SK-N-SH (cell line): ENCODE measurements around the gene FCER1G. TPM values are rescaled to one million over a fixed set of nuclear protein-coding genes. Genes with fewer than 3 reads are reported as not detected.

Experiments
- CTCF ChIA-PET: fragments of 300-600, 350-600 bp; formaldehyde crosslinking; extraction: SDS; loops from one replicate; lab custom pipeline; 2021; lab: Yijun Ruan, JAX
- POLR2A ChIA-PET: fragments of 350-600 bp; sonication (Branson Sonifier 250); formaldehyde crosslinking; extraction: SDS; loops from one replicate; lab custom pipeline; 2020; ENCODE audit warnings: antibody characterized with exemption, inconsistent platforms; lab: Yijun Ruan, JAX
- DNase-seq: peaks from one replicate; pipeline ENCODE4 v3.0.0; 2012
- H2AFZ ChIP-seq: fragments of 200-600 bp; sonication (generic); 2 replicates; pipeline ENCODE4 v1.8.1; 2016; ENCODE audit warnings: antibody characterized with exemption, mild to moderate bottlenecking, low read depth
- H3F3A ChIP-seq: fragments of 200-600 bp; sonication (generic); replicated peaks from 2 replicates; pipeline ENCODE3; 2016; ENCODE audit warnings: antibody characterized with exemption, mild to moderate bottlenecking; ENCODE audit not compliant: insufficient read depth
- H3K27ac ChIP-seq, 2 experiments: fragments of 200-500 bp in 1 of 2; fragments of 200-600 bp in 1 of 2; sonication (Bioruptor generic) in 1 of 2; sonication (generic), shearing (Covaris generic) in 1 of 2; 2 replicates each; pipeline versions ENCODE4 v1.5.1 to v1.6.1; 2014 to 2016; ENCODE audit warnings: low read depth in 2 of 2, inconsistent platforms in 1 of 2, low read length in 1 of 2, mild to moderate bottlenecking in 1 of 2, mixed read lengths in 1 of 2
- H3K27me3 ChIP-seq: fragments of 200-600 bp; sonication (generic), shearing (Covaris generic); 2 replicates; pipeline ENCODE4 v1.6.1; 2016; ENCODE audit warnings: mixed run types; ENCODE audit not compliant: insufficient read depth
- H3K36me3 ChIP-seq, 2 experiments: fragments of 200-500 bp in 1 of 2; fragments of 200-600 bp in 1 of 2; sonication (Bioruptor generic) in 1 of 2; sonication (generic) in 1 of 2; replicated peaks in 1 of 2; 2 replicates each; pipeline versions ENCODE3 to v1.5.1; 2014 to 2016; ENCODE audit warnings: low read length in 1 of 2, mild to moderate bottlenecking in 1 of 2; ENCODE audit not compliant: insufficient read depth in 2 of 2, control insufficient read depth in 1 of 2
- H3K4me1 ChIP-seq, 2 experiments: fragments of 200-500 bp in 1 of 2; fragments of 200-600 bp in 1 of 2; sonication (Bioruptor generic) in 1 of 2; sonication (generic), shearing (Covaris generic) in 1 of 2; 2 replicates each; pipeline versions ENCODE4 v1.5.1 to v1.6.1; 2014 to 2016; ENCODE audit warnings: low read depth in 1 of 2, low read length in 1 of 2, mixed run types in 1 of 2; ENCODE audit not compliant: insufficient read depth in 2 of 2, control insufficient read depth in 1 of 2
- H3K4me2 ChIP-seq: fragments of 200-600 bp; sonication (generic), shearing (Covaris generic); 2 replicates; pipeline ENCODE4 v1.6.1; 2017; ENCODE audit warnings: mixed run types
- H3K4me3 ChIP-seq, 2 experiments: fragments of 200-500 bp in 1 of 2; fragments of 200-600 bp in 1 of 2; sonication (Bioruptor generic) in 1 of 2; sonication (generic), shearing (Covaris generic) in 1 of 2; 2 replicates each; pipeline versions ENCODE4 v1.5.1 to v1.8.1; 2014 to 2016; ENCODE audit warnings: low read depth in 2 of 2, inconsistent platforms in 1 of 2, low read length in 1 of 2, mild to moderate bottlenecking in 1 of 2, mixed read lengths in 1 of 2, moderate library complexity in 1 of 2
- H3K79me2 ChIP-seq: fragments of 200-600 bp; sonication (generic); 2 replicates; pipeline ENCODE4 v1.8.1; 2017; ENCODE audit warnings: mild to moderate bottlenecking; ENCODE audit not compliant: insufficient read depth
- H3K9ac ChIP-seq: fragments of 200-600 bp; sonication (generic); 2 replicates; pipeline ENCODE4 v1.6.1; 2017; ENCODE audit warnings: mixed run types
- H3K9me2 ChIP-seq: fragments of 200-600 bp; sonication (generic); 2 replicates; pipeline ENCODE4 v1.6.1; 2017; ENCODE audit warnings: mixed run types
- H3K9me3 ChIP-seq: fragments of 200-600 bp; sonication (generic); 2 replicates; pipeline ENCODE4 v1.6.1; 2017; ENCODE audit warnings: mixed run types, mild to moderate bottlenecking, moderate library complexity
- H4K20me1 ChIP-seq: fragments of 200-600 bp; sonication (generic); 2 replicates; pipeline ENCODE4 v1.6.1; 2017; ENCODE audit warnings: mild to moderate bottlenecking, mixed run types; ENCODE audit not compliant: insufficient read depth
- CHD2 ChIP-seq: fragments of 150-350 bp; IDR thresholded peaks from 2 replicates; pipeline ENCODE4 v1.6.1; 2018; ENCODE audit warnings: low read length; ENCODE audit not compliant: partially characterized antibody
- CTCF ChIP-seq: fragments of 200-600 bp; sonication (generic); IDR thresholded peaks from 2 replicates; pipeline ENCODE4 v1.6.1; 2017; ENCODE audit warnings: antibody characterized with exemption, mild to moderate bottlenecking, moderate library complexity
- EP300 ChIP-seq, 2 experiments: IDR thresholded peaks; 2 replicates each; pipeline versions ENCODE4 v1.4.0 to v1.6.1; 2012; ENCODE audit warnings: borderline replicate concordance in 1 of 2, low read depth in 1 of 2, low read length in 1 of 2
- EZH2phosphoT487 ChIP-seq: fragments of 200-600 bp; sonication (generic); IDR thresholded peaks from 2 replicates; pipeline ENCODE4 v1.6.1; 2017; ENCODE audit warnings: low read depth, mixed run types, mild to moderate bottlenecking, antibody characterized with exemption, moderate library complexity, borderline replicate concordance
- GABPA ChIP-seq: IDR thresholded peaks from 2 replicates; pipeline ENCODE4 v1.4.0; 2012; ENCODE audit warnings: low read depth, mild to moderate bottlenecking
- IRF3 ChIP-seq: fragments of 150-350 bp; IDR thresholded peaks from 2 replicates; pipeline ENCODE4 v1.6.1; 2016; ENCODE audit warnings: mild to moderate bottlenecking, low read depth, low read length
- JUND ChIP-seq: IDR thresholded peaks from 2 replicates; pipeline ENCODE4 v1.4.0; 2012
- MAX ChIP-seq: IDR thresholded peaks from 2 replicates; pipeline ENCODE4 v1.4.0; 2012; ENCODE audit warnings: low read depth
- PBX3 ChIP-seq: IDR thresholded peaks from 2 replicates; pipeline ENCODE4; 2012
- POLR2AphosphoS5 ChIP-seq: IDR thresholded peaks from 2 replicates; pipeline ENCODE4 v1.6.1; 2012; ENCODE audit warnings: low read depth, low read length
- RCOR1 ChIP-seq: fragments of 150-350 bp; IDR thresholded peaks from 2 replicates; pipeline ENCODE4 v1.6.1; 2017; ENCODE audit warnings: antibody characterized with exemption, low read length
- TAF1 ChIP-seq: IDR thresholded peaks from 2 replicates; pipeline ENCODE4 v1.6.1; 2012; ENCODE audit warnings: low read depth, mild to moderate bottlenecking, low read length, moderate library complexity, borderline replicate concordance
- TEAD4 ChIP-seq: IDR thresholded peaks from 2 replicates; pipeline ENCODE4 v1.4.0; 2012; ENCODE audit warnings: mild to moderate bottlenecking, borderline replicate concordance; ENCODE audit not compliant: insufficient read depth
- USF2 ChIP-seq: fragments of 150-350 bp; IDR thresholded peaks from 2 replicates; pipeline ENCODE4 v1.6.1; 2017; ENCODE audit warnings: antibody characterized with exemption, low read length, low read depth, borderline replicate concordance
- YY1 ChIP-seq: IDR thresholded peaks from 2 replicates; pipeline ENCODE4 v1.4.0; 2012; ENCODE audit warnings: low read depth, mild to moderate bottlenecking
- WGBS: methylation state at CpG from one replicate; pipeline ENCODE4 v1.1.6; 2017; ENCODE audit warnings: low lambda C conversion rate; 5-methylcytosine and 5-hydroxymethylcytosine counted together
- polyA plus RNA-seq, 3 experiments: library from polyadenylated mRNA; depleted of rRNA; stranded (reverse); fragments of >200 nt; gene quantifications; 2 replicates each; pipeline ENCODE4 v1.2.3, GENCODE V29; 2012

FCER1G gene
- polyA plus RNA-seq, 1 of the 3 experiments (the other 2 are of a cell fraction): 0.61 TPM

- no peaks in the 10 kb centered on the region for H3K9me2 ChIP-seq
- no peak for DNase-seq
- no peaks in the 10 kb centered on the region for H3K79me2 ChIP-seq
- peaks cover 16 to 19% of the 10 kb centered on the region in 2 experiments for H3K36me3 ChIP-seq
- ChIA-PET CTCF (interaction anchor here (1.2 to 6.0 kb wide), 4 partner anchors 8 to 164 kb away, joined by 3 to 40 read pairs (median 18); partner anchors contain the start of genes NDUFS2 and TOMM40L), POLR2A (no interaction called here)
- 81% methylated on average over 6 of the region's 6 CpGs for WGBS
- H3F3A ChIP-seq: no peaks in the 10 kb centered on the region
- no peaks in the 10 kb centered on the region for H3K27me3 ChIP-seq
- TF ChIP-seq RCOR1 (no peak), USF2 (no peak)
- H3K9ac ChIP-seq: no peak overlapping the region
- no peaks in the 10 kb centered on the region; a peak in 1 of 4 replicates for H3K4me1 ChIP-seq
- H3K9me3 ChIP-seq: no peaks in the 10 kb centered on the region
- no peak overlapping the region for H3K4me2 ChIP-seq
- H3K4me3 ChIP-seq: no peak overlapping the region
- H3K27ac ChIP-seq: no peak overlapping the region; a peak in 1 of 4 replicates
- no peak overlapping the region for H2AFZ ChIP-seq
- H4K20me1 ChIP-seq: no peaks in the 10 kb centered on the region
These were observed 2.7 kb downstream of the FCER1G start for GRCh38 chr1:161217831-161218230.

GRCh38 chr1:161218301-161219077 is 3.4 kb downstream of the FCER1G start:
- POLR2A ChIA-PET: no interaction called here
- H3K27me3 ChIP-seq: no peaks in the 10 kb centered on the region
- H3K9ac ChIP-seq: no peak overlapping the region
- no peak overlapping the region for H3K27ac ChIP-seq
- H3K9me2 ChIP-seq: no peaks in the 10 kb centered on the region
- H2AFZ ChIP-seq: no peak overlapping the region
- TF ChIP-seq CHD2 (no peak), CTCF (no peak), USF2 (no peak), TAF1 (no peak), YY1 (no peak), TEAD4 (no peak), PBX3 (no peak), POLR2AphosphoS5 (no peak), JUND (no peak), IRF3 (no peak), EP300 (IDR thresholded peaks at IDR 0.05; ENCODE audit: borderline replicate concordance in 1 of 2, low read depth in 1 of 2, low read length in 1 of 2) (no peak), MAX (no peak), EZH2phosphoT487 (no peak), GABPA (no peak)
- no peaks in the 10 kb centered on the region for H3F3A ChIP-seq
- no peak overlapping the region for H3K4me3 ChIP-seq
- H3K4me2 ChIP-seq: no peak overlapping the region
- H3K79me2 ChIP-seq: no peaks in the 10 kb centered on the region
- H3K36me3 ChIP-seq: peaks cover 10 to 16% of the 10 kb centered on the region in 2 experiments
- 86% methylated on average over 8 of the region's 8 CpGs for WGBS
- CTCF ChIA-PET: interaction anchor here (1.2 to 6.0 kb wide), 9 partner anchors 8 to 164 kb away, joined by 3 to 40 read pairs (median 4); partner anchors contain the start of genes NDUFS2 and TOMM40L
- no peak for DNase-seq
- H4K20me1 ChIP-seq: no peaks in the 10 kb centered on the region
- H3K4me1 ChIP-seq: no peaks in the 10 kb centered on the region; a peak in 1 of 4 replicates
- no peaks in the 10 kb centered on the region for H3K9me3 ChIP-seq
